ENCODE measurements around the gene GIT1.

GIT1 gene

DNA sequence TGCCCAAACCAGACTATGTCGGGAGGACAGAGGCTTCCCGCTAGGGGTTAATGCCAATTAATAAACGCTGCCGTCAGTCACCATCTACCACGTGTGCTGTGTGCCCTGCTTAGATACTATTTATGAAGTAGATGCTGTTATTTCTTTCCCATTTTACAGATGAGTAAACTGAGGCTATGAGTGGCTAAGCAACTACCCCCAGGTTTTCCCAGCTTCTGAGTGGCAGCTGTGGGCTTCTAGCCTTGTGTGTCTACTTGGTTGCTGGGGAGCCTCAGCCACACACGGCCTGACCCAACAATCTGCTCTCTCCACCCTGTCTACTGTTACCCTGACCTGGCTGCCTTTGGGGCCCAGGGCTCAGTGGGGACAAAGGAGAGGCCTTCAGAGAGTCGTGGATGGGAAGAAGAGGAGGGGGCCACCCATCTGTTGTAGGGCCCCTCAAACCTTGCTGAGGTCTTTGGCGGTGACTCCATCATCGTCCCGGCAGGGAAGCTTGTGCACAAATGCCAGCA lies 7.1 kb downstream of the GIT1 start:
- no peak for DNase-seq (ENCODE audit: low spot score)
- ChIA-PET POLR2A (ENCODE audit: low non-redundant PET) (interaction anchor here (0.6 kb wide), 2 partner anchors 13 to 192 kb away, joined by 3 to 6 read pairs; partner anchors contain the start of gene TAOK1), CTCF (interaction anchor here (0.6 to 5.2 kb wide), 9 partner anchors 9 to 349 kb away, joined by 3 to 71 read pairs (median 3); partner anchors contain the start of gene ANKRD13B)
- peak overlapping the region; percentile 99 for H3K27ac ChIP-seq
- TF ChIP-seq, protein P1, sequence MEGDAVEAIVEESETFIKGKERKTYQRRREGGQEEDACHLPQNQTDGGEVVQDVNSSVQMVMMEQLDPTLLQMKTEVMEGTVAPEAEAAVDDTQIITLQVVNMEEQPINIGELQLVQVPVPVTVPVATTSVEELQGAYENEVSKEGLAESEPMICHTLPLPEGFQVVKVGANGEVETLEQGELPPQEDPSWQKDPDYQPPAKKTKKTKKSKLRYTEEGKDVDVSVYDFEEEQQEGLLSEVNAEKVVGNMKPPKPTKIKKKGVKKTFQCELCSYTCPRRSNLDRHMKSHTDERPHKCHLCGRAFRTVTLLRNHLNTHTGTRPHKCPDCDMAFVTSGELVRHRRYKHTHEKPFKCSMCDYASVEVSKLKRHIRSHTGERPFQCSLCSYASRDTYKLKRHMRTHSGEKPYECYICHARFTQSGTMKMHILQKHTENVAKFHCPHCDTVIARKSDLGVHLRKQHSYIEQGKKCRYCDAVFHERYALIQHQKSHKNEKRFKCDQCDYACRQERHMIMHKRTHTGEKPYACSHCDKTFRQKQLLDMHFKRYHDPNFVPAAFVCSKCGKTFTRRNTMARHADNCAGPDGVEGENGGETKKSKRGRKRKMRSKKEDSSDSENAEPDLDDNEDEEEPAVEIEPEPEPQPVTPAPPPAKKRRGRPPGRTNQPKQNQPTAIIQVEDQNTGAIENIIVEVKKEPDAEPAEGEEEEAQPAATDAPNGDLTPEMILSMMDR (conservative IDR thresholded peaks at IDR 0.05; ENCODE audit: low read depth) = no peak

DNA sequence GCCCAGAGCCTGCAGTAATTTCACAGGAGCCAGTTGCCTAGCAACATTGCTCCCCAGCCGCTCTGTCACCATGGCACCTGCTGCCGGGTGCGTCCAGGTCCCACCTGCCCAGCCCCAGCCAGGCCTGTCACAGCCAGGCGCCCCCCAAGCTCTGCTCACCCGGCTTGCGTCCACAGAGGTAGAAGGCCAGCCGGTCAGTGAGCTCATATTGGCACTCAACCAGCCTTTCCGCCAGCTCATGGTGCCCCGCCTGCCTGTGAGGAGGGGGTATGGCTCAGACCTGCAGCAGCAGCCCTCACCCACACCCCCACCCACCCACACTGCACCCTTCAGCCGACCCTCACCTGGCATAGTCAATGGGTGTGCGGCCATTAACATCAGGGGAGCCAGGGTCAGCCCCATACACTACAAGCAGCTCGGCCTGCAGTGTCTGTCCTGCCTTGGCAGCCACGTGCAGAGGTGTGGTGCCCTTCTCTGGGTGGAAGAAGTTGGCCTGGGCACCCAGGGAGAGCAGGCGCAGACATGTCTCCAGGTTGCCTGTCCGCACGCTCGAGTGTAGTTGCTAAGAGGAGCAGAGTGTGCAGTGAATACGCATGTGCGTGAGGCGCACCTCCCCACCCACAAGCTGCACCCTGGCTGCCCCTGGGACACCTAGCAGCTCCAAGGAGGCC lies 7.7 kb downstream of the GIT1 start:
- ChIA-PET CTCF (interaction anchor here (0.6 to 5.2 kb wide), 9 partner anchors 10 to 436 kb away, joined by 3 to 71 read pairs (median 6); partner anchors contain the start of gene ANKRD13B), POLR2A (ENCODE audit: low non-redundant PET) (interaction anchor here (0.6 kb wide), 2 partner anchors 13 to 191 kb away, joined by 3 to 6 read pairs; partner anchors contain the start of gene TAOK1)
- TF ChIP-seq, protein P1 (conservative IDR thresholded peaks at IDR 0.05; ENCODE audit: low read depth) = no peak
- DNase-seq (ENCODE audit: low spot score) = peak; percentile 86
- H3K27ac ChIP-seq = peak overlapping the region; percentile 99

DNA sequence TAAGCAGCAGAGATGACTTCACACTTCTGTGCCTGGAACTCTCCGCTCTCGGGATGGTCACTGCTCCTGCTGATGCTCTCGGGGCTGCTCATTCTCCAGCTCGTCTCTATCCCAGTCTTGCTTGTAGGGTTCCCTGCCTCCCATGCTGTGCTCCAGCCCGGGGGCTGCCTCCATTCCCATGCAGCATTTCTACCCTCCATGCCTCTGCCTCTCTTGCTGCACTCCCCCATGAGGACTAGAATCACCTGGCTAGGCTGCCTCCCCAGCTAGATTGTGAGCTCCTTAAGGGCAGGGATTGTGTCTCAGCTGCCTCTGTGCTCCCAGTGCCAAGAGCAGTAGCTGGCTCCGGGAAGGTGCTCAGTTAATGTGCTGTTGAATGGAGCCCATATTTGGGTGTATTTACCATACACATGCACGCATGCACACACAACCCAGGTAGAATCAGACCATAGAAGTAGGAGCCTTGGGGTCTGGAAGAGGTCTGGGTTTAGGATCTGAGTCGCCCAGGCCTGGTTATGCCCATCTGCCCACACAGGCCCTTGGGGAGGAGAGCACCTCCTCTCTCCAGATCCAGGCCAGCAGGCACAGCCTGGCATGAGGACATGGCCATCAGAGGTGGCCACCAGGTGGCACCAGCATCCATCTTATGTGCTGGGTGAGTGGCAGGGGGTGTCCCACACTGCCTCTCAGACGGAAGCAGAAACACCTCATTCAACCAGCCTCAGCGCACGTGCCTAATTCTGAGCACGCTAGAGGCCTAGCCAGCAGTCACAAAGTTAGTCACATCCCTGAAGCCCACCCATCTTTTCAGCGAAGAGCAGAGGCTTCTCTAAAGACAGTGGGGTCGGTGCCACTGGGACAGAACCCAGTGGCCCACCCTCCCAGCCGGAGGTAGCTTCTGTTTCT lies 9.3 kb downstream of the GIT1 start:
- CTCF ChIA-PET = interaction anchor here (0.6 to 5.2 kb wide), 12 partner anchors 9 to 245 kb away, joined by 3 to 71 read pairs (median 6); partner anchors contain the start of genes ANKRD13B and TP53I13
- peak; percentile 85 for DNase-seq (ENCODE audit: low spot score)
- H3K27ac ChIP-seq = peak overlapping the region; percentile 99
- POLR2A ChIA-PET (ENCODE audit: low non-redundant PET) = interaction anchor here (0.7 kb wide), 1 partner anchor 11 kb away, joined by 3 read pairs; no protein-coding TSS in a partner anchor
- TF ChIP-seq, protein P1 (conservative IDR thresholded peaks at IDR 0.05; ENCODE audit: low read depth) = peak; percentile 89

DNA sequence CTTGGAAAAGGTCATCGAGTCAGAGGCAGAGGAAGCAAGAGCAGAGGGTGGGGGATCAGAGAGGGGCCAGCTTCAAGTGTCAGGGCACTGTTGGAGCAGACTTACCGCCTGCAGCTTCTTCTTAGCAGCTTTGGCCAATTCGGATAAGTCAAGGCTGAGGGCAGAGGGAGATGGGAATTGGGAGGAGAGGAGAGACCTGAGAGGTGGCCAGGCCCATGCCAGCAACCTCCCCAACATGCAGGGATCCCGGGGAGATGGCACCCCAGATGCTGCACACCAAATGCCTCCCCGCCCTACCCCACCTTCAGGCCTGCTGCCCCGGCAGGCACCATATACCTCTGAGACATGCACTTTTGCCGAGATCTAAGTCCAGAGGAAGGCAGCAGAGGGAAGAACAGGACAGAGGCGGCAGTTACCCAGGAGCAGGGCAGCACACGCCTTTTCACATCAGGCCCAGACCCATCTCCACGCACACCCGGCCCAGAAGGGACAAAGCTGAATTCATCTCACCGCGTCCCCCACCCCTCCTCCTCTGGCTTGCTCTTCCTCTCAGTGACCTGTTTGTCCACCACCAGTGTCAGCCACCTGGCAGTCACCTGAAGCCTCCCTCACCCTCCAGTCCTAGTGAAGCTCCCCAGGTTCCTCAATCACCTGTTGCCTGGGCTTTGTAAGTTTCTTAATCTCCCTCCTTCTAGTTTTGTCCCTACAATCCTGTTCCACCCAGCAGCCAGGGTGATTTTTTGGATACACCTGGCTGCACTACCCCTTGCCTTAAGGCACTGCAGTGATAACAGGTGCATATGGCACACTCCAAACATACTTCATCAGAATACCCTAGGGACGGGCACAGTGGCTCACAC lies 10.6 kb downstream of the GIT1 start:
- no peak for DNase-seq (ENCODE audit: low spot score)
- CTCF ChIA-PET = interaction anchor here (1.0 to 5.2 kb wide), 3 partner anchors 13 to 39 kb away, joined by 3 to 71 read pairs (median 7); partner anchors contain the start of gene ANKRD13B
- POLR2A ChIA-PET (ENCODE audit: low non-redundant PET) = no interaction called here

DNA sequence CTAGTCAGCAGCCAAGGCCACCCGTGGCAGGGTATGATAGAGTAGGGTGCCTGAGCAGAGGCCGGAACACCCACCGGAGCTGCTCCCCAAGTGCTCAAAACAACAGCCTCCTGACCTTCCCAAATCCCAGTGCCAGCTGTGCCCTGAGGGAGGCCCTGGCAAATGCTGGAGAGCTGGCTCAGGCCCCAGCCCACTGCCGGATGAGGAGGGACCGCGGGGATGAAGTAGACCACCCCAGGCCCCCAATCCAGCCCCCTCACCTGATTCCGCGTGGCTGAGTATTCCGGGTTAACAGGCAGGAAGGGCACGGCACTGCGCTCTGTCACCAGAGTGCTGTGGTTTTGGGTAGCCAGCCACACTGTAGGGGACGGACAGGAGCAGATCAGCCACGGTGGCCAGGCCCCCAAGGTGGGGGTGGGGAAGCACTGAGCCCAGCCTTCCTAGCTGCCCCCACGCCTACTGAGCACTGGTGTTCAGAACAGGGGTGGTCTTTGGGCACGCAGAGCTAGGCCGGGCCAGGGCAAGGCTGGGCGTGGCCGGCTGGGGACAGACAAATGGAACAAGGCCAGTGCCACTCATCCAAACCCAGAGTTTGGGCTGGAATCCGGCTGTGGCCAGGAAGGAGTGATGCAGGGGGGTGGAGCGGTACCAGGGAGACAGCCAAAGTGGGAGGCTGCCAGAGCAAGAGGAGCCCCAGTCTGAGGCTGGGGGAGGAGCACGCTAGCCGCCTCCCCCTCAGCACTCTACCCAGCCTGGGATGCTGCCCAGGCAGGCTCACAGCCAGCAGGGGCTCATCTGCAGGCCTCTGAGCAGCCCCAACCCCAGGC lies 11.8 kb downstream of the GIT1 start:
- POLR2A ChIA-PET (ENCODE audit: low non-redundant PET) = no interaction called here
- peak overlapping the region; percentile 99 for H3K27ac ChIP-seq
- TF ChIP-seq, protein P1 (conservative IDR thresholded peaks at IDR 0.05; ENCODE audit: low read depth) = no peak
- CTCF ChIA-PET = interaction anchor here (1.1 to 2.0 kb wide), 2 partner anchors 14 to 23 kb away, joined by 3 to 8 read pairs; no protein-coding TSS in a partner anchor
- no peak for DNase-seq (ENCODE audit: low spot score)

More for the DNA sequence above, 10.6 kb downstream of the GIT1 start:
- peak overlapping the region; percentile 99 for H3K27ac ChIP-seq
- TF ChIP-seq, protein P1 (conservative IDR thresholded peaks at IDR 0.05; ENCODE audit: low read depth) = no peak
